GM12875 (cell line): ENCODE measurements around the gene GPR162.
"Not testable (repeated sequence)": the region's sequence is repeated elsewhere in the genome, so short reads cannot be mapped to it uniquely, and the experiment has no call there.

Source experiments
- H3K4me3 ChIP-seq: one replicate; pipeline ENCODE4 v1.5.1; 2011; ENCODE audit warnings: low read depth, low read length, control low read depth
- CTCF ChIP-seq: IDR thresholded peaks from 2 replicates; pipeline ENCODE4 v1.5.1; 2011; ENCODE audit warnings: low read depth, mild to moderate bottlenecking, control low read depth, inconsistent platforms, low read length, moderate library complexity, borderline replicate concordance; ENCODE audit not compliant: insufficient read depth

GPR162 gene

GRCh38 chr12:6866163-6866919 is 44.7 kb downstream of the GPR162 start:
- H3K4me3 ChIP-seq, result peak overlapping the region; percentile 99
- no peak for TF ChIP-seq CTCF

DNA sequence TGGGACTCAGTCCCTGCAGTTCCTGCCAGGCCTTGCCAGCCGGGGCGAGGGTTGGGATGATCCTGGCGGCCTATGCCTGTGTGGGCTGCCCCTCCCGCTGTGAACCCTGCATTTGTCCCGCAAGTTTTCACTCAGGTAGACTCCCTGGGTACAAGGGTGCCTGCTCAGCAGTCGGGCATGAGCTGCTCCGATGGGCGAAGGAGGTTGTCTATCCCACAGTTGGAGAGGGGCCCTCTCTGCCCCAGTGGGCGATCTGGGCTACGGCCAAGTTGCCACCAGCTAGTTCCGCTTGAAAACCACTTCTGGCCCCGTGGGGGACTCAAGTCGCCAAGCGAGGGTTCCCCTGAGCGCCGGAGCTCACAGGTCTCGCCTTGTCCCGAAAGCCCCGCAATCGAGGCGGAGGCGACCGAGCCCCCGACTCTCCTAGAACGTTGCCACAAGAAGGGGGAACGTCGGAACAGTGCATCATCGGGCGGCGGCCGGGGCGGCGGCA is 45.3 kb downstream of the GPR162 start:
- TF ChIP-seq CTCF, result no peak
- peak overlapping the region; percentile 99 for H3K4me3 ChIP-seq

DNA sequence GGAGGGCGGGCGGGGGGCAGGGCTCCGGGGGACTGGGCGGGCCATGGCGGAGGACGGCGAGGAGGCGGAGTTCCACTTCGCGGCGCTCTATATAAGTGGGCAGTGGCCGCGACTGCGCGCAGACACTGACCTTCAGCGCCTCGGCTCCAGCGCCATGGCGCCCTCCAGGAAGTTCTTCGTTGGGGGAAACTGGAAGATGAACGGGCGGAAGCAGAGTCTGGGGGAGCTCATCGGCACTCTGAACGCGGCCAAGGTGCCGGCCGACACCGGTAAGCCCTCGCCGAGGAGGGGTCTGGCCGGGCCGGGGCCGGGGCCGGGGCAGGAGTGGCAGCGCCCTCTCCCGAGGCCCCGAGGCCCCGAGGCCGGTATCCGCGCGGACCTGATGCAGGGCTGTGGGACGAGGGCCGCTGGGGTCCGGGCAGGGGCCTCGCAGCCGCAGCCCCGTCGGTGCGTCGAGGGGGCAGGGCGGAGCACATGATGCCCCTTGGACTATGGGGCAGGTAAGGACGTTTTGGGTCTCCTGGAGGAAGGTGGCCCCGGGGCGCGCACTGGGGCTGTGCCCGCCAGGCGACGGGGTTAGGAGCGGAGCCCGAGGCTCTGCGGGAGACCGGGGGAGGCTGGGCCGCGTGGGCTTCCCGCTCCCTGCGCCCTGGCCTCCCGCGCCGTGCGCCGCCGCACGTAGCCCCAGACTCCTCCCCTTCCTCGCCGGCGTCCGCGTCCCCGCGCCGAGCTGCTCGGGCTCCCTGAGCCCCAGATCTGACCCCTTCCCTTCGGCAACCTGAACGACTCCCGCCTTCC is 46.0 kb downstream of the GPR162 start, which contains the start of gene TPI1:
Gene TPI1, plus strand, starts transcription at position 119 of the 798 bp plus-strand sequence. Its CDS starts 36 bp downstream, at position 155.
- peak within 1 kb of the TSS; percentile 99 for H3K4me3 ChIP-seq
- no peak for TF ChIP-seq CTCF

GRCh38 chr12:6868211-6869048 is 46.8 kb downstream of the GPR162 start:
- TF ChIP-seq CTCF, result peak; percentile 18; the same call in 1 of the 2 replicates
- peak overlapping the region; percentile 99 for H3K4me3 ChIP-seq

- H3K4me3 ChIP-seq, result peak overlapping the region; percentile 99
- peak; percentile 88 for TF ChIP-seq CTCF
These were observed 47.7 kb downstream of the GPR162 start for GRCh38 chr12:6869049-6870021.

GRCh38 chr12:6870304-6870703 is 48.7 kb downstream of the GPR162 start:
- H3K4me3 ChIP-seq, result not testable (repeated sequence)
